ENCODE data around the gene SYT13. TPM values are rescaled to one million over a fixed set of nuclear protein-coding genes. Genes with fewer than 3 reads are reported as not detected.

Gene SYT13
- total RNA-seq, 1 donor from 2014 or later, result 1.4 TPM

DNA sequence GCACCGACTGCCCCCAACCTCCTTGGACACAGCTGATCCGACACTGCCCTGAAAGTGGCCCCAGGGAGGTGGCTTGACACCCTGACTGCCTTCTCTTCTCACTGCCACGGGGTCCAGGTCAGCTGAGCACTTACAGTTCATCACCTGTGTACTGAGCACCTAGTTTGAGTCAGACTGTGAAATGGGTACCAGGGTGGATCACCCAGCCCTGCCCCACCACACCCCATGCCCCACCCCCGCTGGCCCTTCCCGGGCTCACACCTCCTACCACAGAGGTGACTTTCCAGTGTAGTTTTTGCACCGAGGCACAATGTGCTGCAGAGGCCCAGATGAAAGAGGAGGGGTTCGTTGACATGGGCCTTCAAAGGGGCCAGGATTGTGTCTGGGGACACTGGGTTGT, 80.2 kb downstream of the SYT13 start:
- no peak overlapping the region for H3K4me3 Mint-ChIP-seq (ENCODE audit: unreplicated experiment)
- peaks cover 7% of the 10 kb centered on the region for H3K27me3 Mint-ChIP-seq (ENCODE audit: unreplicated experiment)
- no peak for DNase-seq (ENCODE audit: low spot score)
- TF ChIP-seq, protein P1, sequence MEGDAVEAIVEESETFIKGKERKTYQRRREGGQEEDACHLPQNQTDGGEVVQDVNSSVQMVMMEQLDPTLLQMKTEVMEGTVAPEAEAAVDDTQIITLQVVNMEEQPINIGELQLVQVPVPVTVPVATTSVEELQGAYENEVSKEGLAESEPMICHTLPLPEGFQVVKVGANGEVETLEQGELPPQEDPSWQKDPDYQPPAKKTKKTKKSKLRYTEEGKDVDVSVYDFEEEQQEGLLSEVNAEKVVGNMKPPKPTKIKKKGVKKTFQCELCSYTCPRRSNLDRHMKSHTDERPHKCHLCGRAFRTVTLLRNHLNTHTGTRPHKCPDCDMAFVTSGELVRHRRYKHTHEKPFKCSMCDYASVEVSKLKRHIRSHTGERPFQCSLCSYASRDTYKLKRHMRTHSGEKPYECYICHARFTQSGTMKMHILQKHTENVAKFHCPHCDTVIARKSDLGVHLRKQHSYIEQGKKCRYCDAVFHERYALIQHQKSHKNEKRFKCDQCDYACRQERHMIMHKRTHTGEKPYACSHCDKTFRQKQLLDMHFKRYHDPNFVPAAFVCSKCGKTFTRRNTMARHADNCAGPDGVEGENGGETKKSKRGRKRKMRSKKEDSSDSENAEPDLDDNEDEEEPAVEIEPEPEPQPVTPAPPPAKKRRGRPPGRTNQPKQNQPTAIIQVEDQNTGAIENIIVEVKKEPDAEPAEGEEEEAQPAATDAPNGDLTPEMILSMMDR (IDR thresholded peaks at IDR 0.05; ENCODE audit: unreplicated experiment), result no peak
- H3K27ac Mint-ChIP-seq (ENCODE audit: unreplicated experiment), result no peak overlapping the region
- no peaks in the 10 kb centered on the region for H3K9me3 Mint-ChIP-seq (ENCODE audit: unreplicated experiment)
- H3K36me3 Mint-ChIP-seq (ENCODE audit: low read depth, unreplicated experiment), result peaks cover 13% of the 10 kb centered on the region
- peaks cover 18% of the 10 kb centered on the region for H3K4me1 Mint-ChIP-seq (ENCODE audit: unreplicated experiment)

DNA sequence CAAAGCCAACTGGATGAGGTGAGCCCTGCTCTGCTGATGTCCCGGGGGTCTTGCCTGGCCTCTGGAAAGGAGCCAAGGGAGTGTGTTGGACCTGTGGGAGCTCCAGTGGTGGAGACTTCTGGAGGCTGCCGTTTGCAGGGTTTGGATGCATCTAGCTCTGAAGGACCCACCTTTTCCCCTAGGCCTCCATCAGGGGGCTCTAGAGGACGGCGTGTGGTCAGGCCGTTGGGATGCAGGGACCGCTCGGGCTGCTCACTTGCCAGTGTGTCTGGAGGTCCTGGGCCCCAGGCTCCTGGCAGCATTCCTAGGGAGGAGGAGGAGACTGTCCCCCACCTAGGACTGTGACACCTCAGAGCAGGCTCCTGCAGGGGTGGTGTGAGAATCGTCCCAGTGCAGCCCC, 81.4 kb downstream of the SYT13 start:
- Mint-ChIP-seq H3K27ac (ENCODE audit: unreplicated experiment) (no peak overlapping the region), H3K9me3 (ENCODE audit: unreplicated experiment) (no peaks in the 10 kb centered on the region), H3K27me3 (ENCODE audit: unreplicated experiment) (peaks cover 7% of the 10 kb centered on the region), H3K4me1 (ENCODE audit: unreplicated experiment) (peaks cover 9% of the 10 kb centered on the region), H3K4me3 (ENCODE audit: unreplicated experiment) (no peak overlapping the region), H3K36me3 (ENCODE audit: low read depth, unreplicated experiment) (peaks cover 13% of the 10 kb centered on the region)
- TF ChIP-seq, protein P1 (IDR thresholded peaks at IDR 0.05; ENCODE audit: unreplicated experiment), result no peak
- DNase-seq (ENCODE audit: low spot score), result no peak

DNA sequence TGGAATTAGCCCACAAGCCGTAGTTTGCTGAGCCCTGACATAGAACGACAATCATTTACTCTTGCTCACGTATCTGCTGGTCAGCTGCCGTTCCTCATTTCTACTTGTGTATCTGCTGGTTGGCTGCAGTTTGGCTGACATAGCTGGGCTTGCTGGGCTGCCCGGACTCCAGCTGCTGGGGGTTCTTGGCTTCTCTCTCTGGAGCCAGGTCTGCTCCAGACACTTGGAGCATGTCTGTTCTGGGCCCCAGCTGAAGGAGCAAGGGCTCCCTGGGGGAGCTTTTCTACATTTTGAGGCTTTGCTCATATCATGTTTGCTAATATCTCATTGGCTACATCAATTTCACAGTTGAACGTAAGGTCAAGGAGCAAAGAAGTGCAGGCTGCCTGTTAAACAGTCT, 92.4 kb downstream of the SYT13 start:
- no peak for DNase-seq (ENCODE audit: low spot score)
- no peaks in the 10 kb centered on the region for H3K4me1 Mint-ChIP-seq (ENCODE audit: unreplicated experiment)
- H3K36me3 Mint-ChIP-seq (ENCODE audit: low read depth, unreplicated experiment), result peaks cover 12% of the 10 kb centered on the region
- H3K4me3 Mint-ChIP-seq (ENCODE audit: unreplicated experiment), result no peak overlapping the region
- TF ChIP-seq, protein P1 (IDR thresholded peaks at IDR 0.05; ENCODE audit: unreplicated experiment), result no peak
- H3K27ac Mint-ChIP-seq (ENCODE audit: unreplicated experiment), result no peak overlapping the region
- no peaks in the 10 kb centered on the region for H3K9me3 Mint-ChIP-seq (ENCODE audit: unreplicated experiment)
- no peaks in the 10 kb centered on the region for H3K27me3 Mint-ChIP-seq (ENCODE audit: unreplicated experiment)

Other genes with a start within 250 kb of the SYT13 start
- 16.0 TPM for gene PRDM11, start 139.7 kb downstream of the SYT13 start, total RNA-seq (ENCODE audit: unreplicated experiment)